ENCODE measurements around the gene PLET1.

The PLET1 gene

DNA sequence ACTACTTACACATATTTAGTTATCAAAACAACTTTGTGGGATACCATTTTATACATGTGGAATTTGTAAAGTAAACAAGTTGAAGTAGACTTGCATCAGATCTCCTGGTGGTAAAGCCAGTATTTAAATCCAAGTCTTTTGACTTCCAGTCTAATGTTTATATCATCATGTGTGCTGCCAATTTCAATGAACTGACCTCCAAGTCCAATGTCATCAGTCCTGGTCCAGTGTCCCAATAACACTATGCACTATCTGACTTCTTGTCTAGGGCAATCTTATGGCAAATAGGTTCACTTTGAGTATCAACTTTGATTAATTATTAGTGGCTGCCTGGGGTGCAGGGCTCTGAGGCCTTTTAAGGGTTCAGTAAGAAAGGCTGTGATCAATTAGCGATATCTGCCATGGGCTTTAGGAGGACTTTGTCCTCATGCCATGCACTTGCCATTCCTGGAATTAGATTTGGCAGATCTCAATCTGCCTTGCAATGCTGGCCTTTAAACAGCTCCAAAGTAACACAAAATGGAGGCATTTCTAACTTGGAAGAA lies 44.0 kb downstream of the PLET1 start:
- H3K27me3 ChIP-seq (ENCODE audit: insufficient read depth, low read length, poor library complexity), result no peaks in the 10 kb centered on the region

DNA sequence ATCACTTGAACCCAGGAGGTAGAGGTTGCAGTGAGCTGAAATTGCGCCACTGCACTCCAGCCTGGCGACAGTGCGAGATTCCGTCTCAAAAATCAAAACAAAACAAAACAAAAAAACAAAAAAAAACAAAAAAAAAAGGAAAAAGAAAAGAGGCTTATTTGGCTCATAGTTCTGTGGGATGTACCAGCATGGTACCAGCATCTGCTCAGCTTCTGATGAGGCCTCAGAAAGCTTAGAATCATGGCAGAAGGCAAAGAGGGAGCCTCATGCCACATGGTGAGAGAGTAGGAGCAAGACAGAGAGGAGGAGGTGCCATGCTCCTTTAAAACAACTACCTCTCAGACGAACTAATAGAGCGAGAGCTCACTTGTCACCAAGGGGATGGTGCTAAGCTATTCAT lies 45.0 kb downstream of the PLET1 start:
- peaks cover 6% of the 10 kb centered on the region for H3K4me1 ChIP-seq (ENCODE audit: insufficient read depth, low read length)
- no peak overlapping the region for H2AFZ ChIP-seq (ENCODE audit: low read depth, low read length)
- H3K4me2 ChIP-seq (ENCODE audit: insufficient read depth, low read length), result no peak overlapping the region
- no peaks in the 10 kb centered on the region for H3K9me3 ChIP-seq (ENCODE audit: insufficient read depth, low read length, severe bottlenecking)
- no peaks in the 10 kb centered on the region for H4K20me1 ChIP-seq (ENCODE audit: insufficient read depth, low read length)
- TF ChIP-seq, protein P1, sequence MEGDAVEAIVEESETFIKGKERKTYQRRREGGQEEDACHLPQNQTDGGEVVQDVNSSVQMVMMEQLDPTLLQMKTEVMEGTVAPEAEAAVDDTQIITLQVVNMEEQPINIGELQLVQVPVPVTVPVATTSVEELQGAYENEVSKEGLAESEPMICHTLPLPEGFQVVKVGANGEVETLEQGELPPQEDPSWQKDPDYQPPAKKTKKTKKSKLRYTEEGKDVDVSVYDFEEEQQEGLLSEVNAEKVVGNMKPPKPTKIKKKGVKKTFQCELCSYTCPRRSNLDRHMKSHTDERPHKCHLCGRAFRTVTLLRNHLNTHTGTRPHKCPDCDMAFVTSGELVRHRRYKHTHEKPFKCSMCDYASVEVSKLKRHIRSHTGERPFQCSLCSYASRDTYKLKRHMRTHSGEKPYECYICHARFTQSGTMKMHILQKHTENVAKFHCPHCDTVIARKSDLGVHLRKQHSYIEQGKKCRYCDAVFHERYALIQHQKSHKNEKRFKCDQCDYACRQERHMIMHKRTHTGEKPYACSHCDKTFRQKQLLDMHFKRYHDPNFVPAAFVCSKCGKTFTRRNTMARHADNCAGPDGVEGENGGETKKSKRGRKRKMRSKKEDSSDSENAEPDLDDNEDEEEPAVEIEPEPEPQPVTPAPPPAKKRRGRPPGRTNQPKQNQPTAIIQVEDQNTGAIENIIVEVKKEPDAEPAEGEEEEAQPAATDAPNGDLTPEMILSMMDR (IDR thresholded peaks at IDR 0.05; ENCODE audit: borderline replicate concordance, extremely low read depth, low read length, poor library complexity, severe bottlenecking), result no peak
- TF ChIP-seq EZH2 (IDR thresholded peaks at IDR 0.05; ENCODE audit: borderline replicate concordance, low read depth, low read length, severe bottlenecking), result no peak
- no peak overlapping the region for H3K4me3 ChIP-seq (ENCODE audit: low read depth in 1 of 2, low read length in 2 of 2)
- H3K9ac ChIP-seq (ENCODE audit: low read depth, low read length), result no peak overlapping the region
- no peak for DNase-seq
- no peaks in the 10 kb centered on the region for H3K27me3 ChIP-seq (ENCODE audit: insufficient read depth, low read length, poor library complexity)
- no peaks in the 10 kb centered on the region for H3K36me3 ChIP-seq (ENCODE audit: insufficient read depth, low read length)
- H3K79me2 ChIP-seq (ENCODE audit: insufficient read depth, low read length), result no peaks in the 10 kb centered on the region
- no peak for ATAC-seq (ENCODE audit: insufficient read depth, low read depth)
- no peak overlapping the region for H3K27ac ChIP-seq (ENCODE audit: low read length)

More for the DNA sequence above, 44.0 kb downstream of the PLET1 start:
- no peak for ATAC-seq (ENCODE audit: insufficient read depth, low read depth)
- DNase-seq, result no peak
- Histone ChIP-seq H3K9ac (ENCODE audit: low read depth, low read length) (no peak overlapping the region), H2AFZ (ENCODE audit: low read depth, low read length) (no peak overlapping the region), H3K4me2 (ENCODE audit: insufficient read depth, low read length) (no peak overlapping the region), H4K20me1 (ENCODE audit: insufficient read depth, low read length) (no peaks in the 10 kb centered on the region), H3K79me2 (ENCODE audit: insufficient read depth, low read length) (no peaks in the 10 kb centered on the region), H3K4me3 (ENCODE audit: low read depth in 1 of 2, low read length in 2 of 2) (no peak overlapping the region), H3K9me3 (ENCODE audit: insufficient read depth, low read length, severe bottlenecking) (no peaks in the 10 kb centered on the region), H3K27ac (ENCODE audit: low read length) (no peak overlapping the region), H3K4me1 (ENCODE audit: insufficient read depth, low read length) (peaks cover 6% of the 10 kb centered on the region), H3K36me3 (ENCODE audit: insufficient read depth, low read length) (no peaks in the 10 kb centered on the region)
- TF ChIP-seq, protein P1 (IDR thresholded peaks at IDR 0.05; ENCODE audit: borderline replicate concordance, extremely low read depth, low read length, poor library complexity, severe bottlenecking), result no peak
- TF ChIP-seq EZH2 (IDR thresholded peaks at IDR 0.05; ENCODE audit: borderline replicate concordance, low read depth, low read length, severe bottlenecking), result no peak

DNA sequence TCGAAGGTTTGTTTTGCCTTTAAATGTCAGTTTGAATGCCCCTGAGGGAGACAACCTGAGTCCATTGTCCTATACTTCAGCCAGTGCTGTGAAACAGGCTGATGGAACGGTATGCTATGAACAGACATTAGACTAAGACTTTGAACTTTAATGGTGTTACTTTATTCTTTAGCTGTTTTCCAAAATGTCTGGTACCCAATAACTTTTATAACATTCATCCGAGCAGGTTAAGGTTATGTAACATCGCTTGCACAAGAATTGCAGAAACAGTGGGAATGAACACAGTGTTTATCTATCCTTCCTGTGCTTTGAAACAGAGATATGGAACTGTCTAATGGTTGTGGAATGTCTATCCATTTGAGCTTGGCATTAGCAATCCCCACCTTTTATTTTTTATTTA lies 46.9 kb downstream of the PLET1 start:
- Histone ChIP-seq H3K79me2 (ENCODE audit: insufficient read depth, low read length) (no peaks in the 10 kb centered on the region), H3K4me3 (ENCODE audit: low read depth in 1 of 2, low read length in 2 of 2) (no peak overlapping the region), H3K4me2 (ENCODE audit: insufficient read depth, low read length) (no peak overlapping the region), H3K9me3 (ENCODE audit: insufficient read depth, low read length, severe bottlenecking) (no peaks in the 10 kb centered on the region), H3K27ac (ENCODE audit: low read length) (no peak overlapping the region), H3K9ac (ENCODE audit: low read depth, low read length) (no peak overlapping the region), H4K20me1 (ENCODE audit: insufficient read depth, low read length) (no peaks in the 10 kb centered on the region), H3K4me1 (ENCODE audit: insufficient read depth, low read length) (no peaks in the 10 kb centered on the region), H2AFZ (ENCODE audit: low read depth, low read length) (no peak overlapping the region), H3K36me3 (ENCODE audit: insufficient read depth, low read length) (no peaks in the 10 kb centered on the region), H3K27me3 (ENCODE audit: insufficient read depth, low read length, poor library complexity) (peaks cover 5% of the 10 kb centered on the region)
- TF ChIP-seq, protein P1 (IDR thresholded peaks at IDR 0.05; ENCODE audit: borderline replicate concordance, extremely low read depth, low read length, poor library complexity, severe bottlenecking), result no peak
- no peak for TF ChIP-seq EZH2 (IDR thresholded peaks at IDR 0.05; ENCODE audit: borderline replicate concordance, low read depth, low read length, severe bottlenecking)
- ATAC-seq (ENCODE audit: insufficient read depth, low read depth) (no peak), DNase-seq (no peak)

DNA sequence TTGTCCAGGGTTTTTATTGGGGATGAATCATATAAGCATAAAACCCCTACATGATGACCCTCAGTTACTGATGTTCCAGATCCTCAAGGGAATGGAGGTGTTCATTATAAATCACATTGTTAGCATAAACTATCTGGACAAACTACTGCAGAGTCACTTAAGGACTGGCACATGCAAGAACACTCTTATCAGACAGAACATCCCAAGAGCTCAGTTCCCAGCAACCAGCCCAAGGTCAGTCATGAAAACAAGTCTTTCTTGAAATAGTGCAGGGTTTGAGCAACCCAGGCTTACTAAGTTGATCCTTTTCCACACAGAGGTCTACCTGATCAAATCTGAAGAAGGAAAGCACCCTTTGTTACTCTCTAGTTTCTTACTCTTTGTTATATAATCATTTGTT lies 48.0 kb downstream of the PLET1 start:
- TF ChIP-seq, protein P1 (IDR thresholded peaks at IDR 0.05; ENCODE audit: borderline replicate concordance, extremely low read depth, low read length, poor library complexity, severe bottlenecking), result no peak
- no peak for TF ChIP-seq EZH2 (IDR thresholded peaks at IDR 0.05; ENCODE audit: borderline replicate concordance, low read depth, low read length, severe bottlenecking)
- ATAC-seq (ENCODE audit: insufficient read depth, low read depth) (no peak), DNase-seq (no peak)
- Histone ChIP-seq H3K27ac (ENCODE audit: low read length) (no peak overlapping the region), H3K4me1 (ENCODE audit: insufficient read depth, low read length) (no peaks in the 10 kb centered on the region), H2AFZ (ENCODE audit: low read depth, low read length) (no peak overlapping the region), H4K20me1 (ENCODE audit: insufficient read depth, low read length) (no peaks in the 10 kb centered on the region), H3K9ac (ENCODE audit: low read depth, low read length) (no peak overlapping the region), H3K27me3 (ENCODE audit: insufficient read depth, low read length, poor library complexity) (peaks cover 8% of the 10 kb centered on the region), H3K9me3 (ENCODE audit: insufficient read depth, low read length, severe bottlenecking) (no peaks in the 10 kb centered on the region), H3K4me2 (ENCODE audit: insufficient read depth, low read length) (no peak overlapping the region), H3K4me3 (ENCODE audit: low read depth in 1 of 2, low read length in 2 of 2) (no peak overlapping the region), H3K36me3 (ENCODE audit: insufficient read depth, low read length) (no peaks in the 10 kb centered on the region), H3K79me2 (ENCODE audit: insufficient read depth, low read length) (no peaks in the 10 kb centered on the region)

All from DND-41 (cell line).